Inflammatory macrophage (primary cell): ENCODE data around the gene TMEM107.
"Not testable (repeated sequence)": the region's sequence is repeated elsewhere in the genome, so short reads cannot be mapped to it uniquely, and the experiment has no call there.

Source experiments
- DNase-seq, 2 donors: peaks; one replicate each; pipeline ENCODE4 v3.0.0-alpha.2; 2020 to 2022

Gene TMEM107

DNA sequence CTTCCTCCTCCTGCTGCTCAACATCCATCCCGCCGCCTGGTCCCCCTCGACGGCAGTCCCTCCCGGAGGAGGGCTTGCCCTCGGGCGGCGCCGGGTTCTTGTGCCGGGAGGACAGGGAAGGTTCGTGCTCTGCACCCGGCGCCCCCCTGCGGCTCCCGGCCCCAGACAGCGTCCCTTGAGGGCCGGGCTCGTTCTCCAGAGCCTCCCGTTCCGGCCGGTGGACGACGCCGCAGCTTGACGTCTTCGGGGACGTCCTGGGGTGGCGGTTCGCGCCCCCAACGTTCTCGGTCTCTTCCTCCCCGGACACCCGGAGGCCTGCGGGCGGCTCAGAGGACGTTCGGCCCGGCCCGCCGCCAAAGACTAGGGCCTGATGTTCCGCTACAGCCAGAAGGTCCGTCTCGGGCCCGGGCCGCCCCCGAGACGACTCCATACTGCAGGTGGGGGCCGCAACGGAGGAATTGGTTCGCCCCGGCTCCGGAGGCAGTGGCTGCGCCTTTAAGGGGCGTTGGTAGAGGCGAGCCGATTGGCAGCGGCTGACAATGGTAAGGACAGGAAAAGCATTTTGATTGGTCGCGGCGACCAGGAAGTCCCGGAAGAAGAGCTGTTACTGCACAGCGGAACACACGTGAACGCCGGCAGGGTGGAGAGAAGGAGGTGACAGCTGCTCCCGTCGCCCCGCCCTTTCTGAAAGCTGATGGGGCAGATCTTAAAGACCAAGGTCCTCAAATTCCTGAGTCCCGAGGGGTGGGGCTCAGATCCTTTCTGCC is 13.7 kb upstream of the TMEM107 start, which contains the start of gene BORCS6:
Gene BORCS6 (minus strand): TSS at position 470 of the 767 bp plus-strand sequence. CDS start 40 bp downstream, at position 430.
- DNase-seq, result peak; percentile 97 to 98

DNA sequence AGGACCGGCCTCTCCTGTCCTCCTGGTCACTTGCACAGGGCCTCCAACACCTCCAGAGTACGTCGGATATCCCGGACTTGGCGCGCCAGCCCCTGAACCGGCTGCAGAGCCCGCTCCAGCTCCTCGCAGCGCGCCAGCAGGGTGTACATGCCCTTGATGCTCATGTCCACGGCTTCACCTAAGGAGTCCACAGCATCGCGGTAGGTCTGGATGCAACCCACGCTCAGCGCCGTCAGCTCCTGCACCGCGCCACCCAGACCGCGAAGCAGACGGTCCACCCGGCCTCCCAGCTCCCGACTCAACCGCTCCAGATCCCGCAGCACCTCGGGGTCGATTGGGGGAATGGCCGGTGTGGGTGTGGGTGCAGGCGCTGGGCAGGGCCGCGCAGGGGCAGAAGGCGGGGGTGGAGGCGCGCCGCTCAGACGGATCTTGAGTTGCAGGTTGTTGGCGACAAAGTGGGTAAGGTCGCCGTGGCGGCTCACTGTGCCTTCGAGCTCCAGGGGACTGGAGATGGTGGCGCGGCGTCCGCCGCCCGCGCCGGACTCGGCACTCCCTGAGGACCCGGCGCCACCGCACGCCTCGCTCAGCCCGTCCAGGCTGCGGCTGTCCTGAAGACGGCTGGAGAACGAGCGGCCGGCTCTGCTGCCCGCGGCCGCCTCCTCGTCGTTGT is 13.0 kb upstream of the TMEM107 start:
- peak in 1 of 2 donors; percentile 14 for DNase-seq

DNA sequence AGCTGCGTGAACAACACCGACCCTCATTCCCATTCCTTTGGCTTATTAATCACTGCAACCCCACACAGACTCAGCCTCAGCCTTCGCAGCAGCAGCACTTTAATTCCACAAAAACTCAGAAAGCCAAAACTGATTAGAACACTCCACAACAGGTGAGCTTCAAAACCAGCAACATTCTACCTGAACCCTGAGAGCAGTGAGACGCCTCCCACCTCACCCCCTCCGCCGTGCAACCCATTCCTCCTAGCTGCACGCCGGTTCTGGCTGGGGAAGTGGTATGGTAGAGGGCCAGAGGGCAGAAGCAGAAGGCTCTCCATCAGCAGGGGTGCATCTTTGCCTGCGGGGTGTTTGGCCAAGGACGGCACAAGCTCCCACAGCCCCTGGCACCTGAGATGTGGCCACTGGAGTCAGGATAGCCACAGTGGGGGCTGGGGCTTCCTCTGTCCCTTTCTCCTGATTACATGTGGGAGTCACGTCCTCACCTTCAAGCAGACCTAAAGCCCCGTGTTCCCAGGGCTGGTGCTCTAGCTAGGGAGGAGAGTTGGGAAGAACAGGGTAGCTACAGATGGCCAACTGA is 12.2 kb upstream of the TMEM107 start:
- DNase-seq, result no peak

DNA sequence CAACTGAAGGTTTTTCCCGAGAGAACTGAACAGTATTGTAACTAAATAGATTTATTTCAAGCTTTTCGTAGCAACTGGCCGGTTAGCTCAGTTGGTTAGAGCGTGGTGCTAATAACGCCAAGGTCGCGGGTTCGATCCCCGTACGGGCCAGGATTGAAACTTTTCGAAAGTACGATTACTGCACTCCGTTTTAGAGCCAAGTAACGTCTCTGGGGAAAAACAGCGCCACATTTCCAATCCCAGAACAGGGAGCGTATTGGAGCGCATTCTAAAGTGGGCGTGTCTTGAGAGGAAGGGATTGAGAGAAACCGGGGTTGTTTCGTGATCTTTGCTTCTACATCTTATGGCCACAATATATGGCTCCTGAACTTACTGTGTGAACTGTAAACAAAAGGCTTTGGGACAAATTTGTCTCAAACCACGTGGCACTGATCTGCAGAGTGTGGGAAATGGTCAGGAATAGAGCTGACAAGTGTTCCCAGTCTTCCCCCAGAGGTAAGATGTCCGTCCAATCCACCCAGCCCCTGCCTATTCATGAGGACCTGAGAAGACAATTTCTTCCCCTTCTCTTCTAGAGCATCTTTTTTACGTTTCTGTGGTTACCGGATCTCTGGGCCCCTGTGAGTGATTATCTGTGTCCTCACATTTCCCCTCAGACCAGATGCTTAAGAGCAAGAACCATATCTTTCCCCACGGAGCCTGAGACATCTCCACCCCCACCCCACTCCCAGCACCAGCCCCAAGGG is 11.5 kb upstream of the TMEM107 start:
- DNase-seq, result peak; percentile 97 to 98

DNA sequence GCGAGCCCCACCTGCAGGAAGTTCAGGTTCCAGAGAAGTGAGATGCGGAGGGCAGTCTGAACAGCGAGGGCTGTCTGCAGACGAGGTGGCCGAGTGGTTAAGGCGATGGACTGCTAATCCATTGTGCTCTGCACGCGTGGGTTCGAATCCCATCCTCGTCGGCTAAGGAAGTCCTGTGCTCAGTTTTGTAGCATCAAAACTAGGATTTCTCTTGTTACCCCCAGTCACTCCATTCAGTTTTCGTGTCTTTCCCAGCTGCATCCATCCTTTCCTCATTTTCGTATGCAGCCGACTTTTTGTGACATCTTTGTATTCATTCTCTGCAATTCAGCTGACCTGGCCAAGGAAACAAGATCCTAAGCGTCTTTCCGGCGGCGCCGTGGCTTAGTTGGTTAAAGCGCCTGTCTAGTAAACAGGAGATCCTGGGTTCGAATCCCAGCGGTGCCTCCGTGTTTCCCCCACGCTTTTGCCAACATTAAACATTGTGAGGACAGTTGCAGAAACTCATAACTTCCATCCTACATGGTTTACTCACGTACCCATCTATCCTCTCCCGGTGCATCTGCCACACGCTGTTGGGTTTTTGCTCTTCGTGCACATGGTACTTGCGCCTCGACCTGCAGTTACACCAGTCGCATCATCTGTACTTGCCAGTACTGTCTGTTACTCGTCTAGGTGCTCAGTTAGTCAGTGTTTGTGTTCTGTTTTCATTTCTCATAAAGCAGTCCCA is 10.8 kb upstream of the TMEM107 start:
- peak; percentile 89 to 91 for DNase-seq

DNA sequence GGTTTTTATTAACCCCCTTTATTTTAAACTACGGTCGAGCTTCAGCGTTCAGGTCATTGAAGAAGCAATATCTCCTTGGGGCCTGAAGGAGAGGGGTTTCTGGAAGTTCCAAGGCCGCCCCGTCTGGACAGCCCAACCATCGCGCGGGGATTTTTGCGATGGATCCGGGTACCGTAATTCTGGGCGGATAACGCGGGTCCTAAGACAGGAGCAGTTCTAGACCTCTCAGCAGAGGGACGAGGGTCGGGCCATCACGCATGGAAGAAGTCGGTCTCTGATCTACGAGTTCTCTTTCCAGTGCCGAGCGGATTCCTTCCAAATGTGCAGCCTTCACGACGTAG is 10.2 kb upstream of the TMEM107 start:
- no peak for DNase-seq

DNA sequence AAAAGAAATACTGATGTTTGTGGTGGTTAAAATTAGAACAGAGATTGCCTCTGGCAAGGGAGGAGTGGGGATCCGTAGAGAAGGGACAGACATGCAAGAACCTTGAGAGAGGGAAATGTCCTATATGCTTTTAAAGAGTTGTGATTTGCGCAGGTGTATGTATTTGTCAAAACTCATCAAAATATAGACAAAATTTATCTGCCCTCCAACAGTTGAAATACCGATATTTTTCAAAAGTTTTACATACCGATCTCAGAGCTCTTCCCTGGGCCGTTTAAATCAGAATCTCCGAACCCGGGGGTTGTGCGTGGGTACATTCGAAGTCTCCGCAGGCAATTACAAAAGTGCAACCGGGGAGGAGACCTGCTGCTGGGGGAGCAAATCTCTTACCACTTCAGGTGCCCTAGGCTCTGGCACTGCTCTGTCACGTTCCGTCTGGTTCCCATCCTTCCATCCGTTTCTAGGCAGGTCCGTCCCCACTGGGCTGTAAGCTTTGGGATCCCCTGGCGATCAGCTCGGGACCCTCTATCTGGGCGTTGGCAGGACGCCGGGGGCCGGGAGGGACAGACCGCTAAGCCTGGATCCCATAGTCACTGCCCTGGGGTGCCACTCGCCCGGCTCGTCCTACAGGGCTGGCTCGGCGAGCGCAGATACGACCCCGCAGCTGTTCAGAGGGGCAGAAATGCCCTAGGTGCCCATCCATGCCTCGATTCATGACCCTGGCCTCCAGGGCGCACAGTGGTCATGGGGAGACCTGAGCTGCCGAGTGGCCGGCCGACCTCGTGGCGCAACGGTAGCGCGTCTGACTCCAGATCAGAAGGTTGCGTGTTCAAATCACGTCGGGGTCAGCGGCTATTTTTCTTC is 9.6 kb upstream of the TMEM107 start:
- DNase-seq, result peak; percentile 78 to 81

DNA sequence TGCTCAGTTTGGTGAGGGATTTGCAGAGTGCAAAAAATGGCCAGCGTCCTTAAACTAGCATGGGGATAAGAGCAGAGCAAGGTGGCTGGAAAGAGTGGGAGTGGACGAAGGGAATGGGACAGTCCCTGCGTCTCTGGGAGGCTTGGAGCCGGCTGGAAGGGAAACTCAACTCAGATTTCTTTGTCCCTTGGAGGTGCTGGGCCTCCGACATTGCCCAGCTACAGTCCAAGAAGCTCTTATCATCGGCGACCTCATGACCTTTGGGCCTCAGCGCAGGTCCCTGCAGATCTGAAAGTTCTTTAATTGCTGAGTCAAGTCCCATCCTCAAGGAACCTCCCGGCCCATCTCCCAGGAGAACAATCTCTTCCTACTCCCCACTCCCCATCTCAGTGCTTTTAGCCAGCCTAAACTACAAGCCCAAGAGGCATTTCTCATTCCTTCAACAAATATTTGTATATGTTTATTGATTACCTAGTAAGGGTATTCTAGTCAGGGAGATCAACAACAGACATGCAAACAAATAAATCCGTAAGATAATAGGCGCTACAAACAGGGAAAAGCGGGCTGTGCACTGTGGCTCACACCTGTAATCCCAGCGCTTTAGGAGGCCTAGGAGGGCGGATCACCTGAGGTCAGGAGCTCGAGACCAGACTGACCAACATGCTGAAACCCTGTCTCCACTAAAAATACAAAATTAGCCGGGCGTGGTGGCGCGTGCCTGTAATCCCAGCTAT is 985 bp upstream of the TMEM107 start:
- DNase-seq, result no peak

DNA sequence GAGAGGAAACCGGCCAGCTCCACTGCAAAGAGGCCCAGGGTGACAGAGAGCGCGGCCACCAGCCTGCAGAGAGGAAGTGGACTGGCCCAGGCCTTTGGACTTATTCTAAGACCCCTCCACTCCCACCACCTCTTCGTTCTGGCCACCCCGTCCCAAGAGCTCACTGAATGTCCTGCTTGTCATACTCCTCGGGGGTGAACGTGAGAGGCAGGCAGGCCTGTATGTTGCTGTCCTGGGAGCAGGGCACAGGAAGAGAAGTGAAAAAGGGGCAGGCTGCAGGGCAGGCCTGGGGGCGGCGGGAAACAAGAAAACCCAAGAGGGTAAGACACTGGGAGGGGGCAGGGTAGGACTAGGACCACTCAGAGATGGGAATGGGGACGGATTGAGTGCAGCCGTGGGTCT is 384 bp downstream of the TMEM107 start:
- DNase-seq, result peak; percentile 11 to 48

DNA sequence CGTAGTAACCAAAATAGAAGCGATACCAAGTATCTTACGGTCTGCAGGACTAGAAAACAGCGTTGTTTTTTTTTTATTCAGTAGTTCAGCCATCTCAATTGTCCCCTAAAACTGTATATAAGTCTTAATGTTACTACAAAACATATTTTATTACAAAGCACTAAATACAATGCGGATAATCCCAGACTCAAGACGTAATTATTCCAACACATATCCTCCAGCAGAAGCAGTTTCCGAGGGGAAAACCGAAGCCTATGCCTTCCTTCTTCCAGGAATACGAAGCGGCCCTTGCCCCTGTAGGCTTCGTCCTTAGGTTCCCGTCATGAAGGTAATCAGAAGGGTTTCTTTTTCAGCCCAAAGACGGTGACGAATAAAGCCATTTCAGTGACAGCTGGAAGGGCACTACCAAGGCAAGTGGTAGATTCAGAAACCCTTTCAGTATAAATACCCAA is 2.3 kb downstream of the TMEM107 start:
- DNase-seq, result no peak

DNA sequence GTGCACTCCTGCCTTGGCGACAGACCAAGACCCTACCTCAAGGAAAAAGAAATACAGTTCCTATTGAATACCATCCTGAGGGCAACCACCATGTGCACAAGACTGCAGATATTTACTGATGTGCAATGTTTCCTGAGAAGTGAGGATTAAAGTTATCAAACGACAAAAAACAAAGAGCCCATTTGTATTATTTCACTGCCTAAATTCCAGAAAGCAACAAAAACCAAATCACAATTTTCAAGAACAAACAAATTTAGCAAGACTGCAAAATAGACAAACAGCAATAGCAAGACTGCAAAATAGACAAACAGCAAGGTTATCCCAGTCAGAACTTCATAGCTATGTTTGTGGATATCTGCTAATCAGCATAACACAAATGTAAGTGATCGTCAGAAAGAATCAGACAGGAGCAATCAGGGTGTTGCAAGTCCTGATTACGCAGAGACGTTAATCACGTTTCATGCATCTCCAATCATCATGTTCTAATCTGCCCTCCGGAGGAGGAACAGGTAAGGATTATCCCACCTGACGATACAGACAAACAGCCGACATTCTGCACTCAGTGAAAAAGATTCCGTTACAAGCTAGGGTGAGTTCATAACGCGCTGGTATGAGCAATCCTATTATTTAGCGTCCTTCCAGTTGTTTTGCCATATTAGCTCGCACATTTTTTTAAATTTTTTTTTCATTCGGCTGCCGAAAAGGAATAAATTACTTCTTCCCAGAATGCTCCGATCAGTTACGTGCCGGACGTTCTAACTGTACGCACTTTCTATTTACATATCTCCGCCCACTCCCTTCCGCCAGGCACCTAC is 2.9 kb downstream of the TMEM107 start:
- DNase-seq, result peak; percentile 94 to 98

DNA sequence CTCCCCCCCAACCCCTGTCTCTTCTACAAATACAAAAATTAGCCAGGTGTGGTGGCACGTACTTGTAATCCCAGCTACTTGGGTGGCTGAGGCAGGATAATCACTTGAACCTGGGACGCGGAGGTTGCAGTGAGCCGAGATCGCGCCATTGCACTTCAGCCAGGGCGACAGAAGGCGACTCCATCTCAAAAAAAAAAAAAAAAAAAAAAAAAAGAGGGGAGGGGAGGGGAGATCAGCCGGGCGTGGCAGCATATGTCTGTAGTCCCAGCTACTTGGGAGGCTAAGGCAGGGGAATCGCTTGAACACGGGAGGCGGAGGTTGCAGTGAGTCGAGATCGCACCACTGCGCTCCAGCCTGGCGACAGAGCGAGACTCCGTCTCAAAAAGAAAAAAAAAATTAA is 6.0 kb downstream of the TMEM107 start:
- DNase-seq, result not testable (repeated sequence)

DNA sequence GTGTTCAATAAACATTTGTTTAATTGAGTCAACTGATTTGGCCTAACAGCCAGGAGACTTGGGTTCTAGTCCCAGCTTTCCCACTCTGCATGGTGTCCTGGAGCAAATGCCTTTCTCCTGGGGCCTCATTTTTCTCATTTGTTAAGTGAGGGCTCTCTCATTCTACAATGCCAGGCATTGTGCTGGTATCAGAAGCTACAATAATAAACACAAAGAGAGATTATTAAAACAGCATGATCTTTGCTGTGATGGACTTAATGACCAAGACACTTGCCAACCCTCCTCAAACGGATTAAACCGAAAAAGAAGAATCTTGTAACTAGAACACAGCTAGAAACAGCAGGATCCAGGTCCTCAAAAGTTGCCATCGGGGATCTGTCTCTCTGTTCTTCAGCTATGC is 8.7 kb downstream of the TMEM107 start:
- DNase-seq, result no peak

DNA sequence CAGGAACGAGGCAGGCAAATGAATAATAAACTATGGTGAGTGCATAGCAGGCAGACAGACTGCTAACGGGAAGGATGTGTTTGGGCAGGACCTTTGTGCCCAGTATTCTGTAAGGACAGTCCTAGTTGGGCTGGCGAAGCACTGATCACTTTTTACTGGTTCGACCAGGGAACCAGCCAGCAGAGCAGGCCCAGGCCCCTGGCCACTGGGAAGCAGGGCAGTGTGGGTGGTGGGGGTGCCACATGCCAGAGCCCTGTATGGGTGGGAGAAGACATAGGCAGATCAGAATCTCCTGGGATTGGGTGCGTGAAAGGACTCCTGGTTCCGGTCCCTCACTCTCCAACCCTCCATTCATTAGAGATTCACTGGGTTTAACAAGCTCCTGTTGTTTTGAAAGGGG is 9.4 kb downstream of the TMEM107 start:
- no peak for DNase-seq

DNA sequence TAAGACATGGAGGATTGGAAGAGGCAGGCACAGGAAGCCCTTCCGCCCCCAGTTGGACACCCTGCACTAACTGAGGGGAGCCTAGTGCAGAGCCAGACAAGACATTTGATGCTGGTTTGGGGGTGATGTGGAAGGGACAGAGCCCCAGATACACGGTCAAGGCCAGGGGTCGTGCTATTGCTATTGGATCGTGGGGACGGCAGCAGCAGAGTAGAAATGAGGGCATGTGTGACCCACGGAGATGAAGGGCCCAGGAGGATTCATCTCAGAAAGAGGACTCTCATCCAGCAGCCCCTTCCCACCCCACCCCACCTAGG is 11.4 kb downstream of the TMEM107 start:
- DNase-seq, result no peak

DNA sequence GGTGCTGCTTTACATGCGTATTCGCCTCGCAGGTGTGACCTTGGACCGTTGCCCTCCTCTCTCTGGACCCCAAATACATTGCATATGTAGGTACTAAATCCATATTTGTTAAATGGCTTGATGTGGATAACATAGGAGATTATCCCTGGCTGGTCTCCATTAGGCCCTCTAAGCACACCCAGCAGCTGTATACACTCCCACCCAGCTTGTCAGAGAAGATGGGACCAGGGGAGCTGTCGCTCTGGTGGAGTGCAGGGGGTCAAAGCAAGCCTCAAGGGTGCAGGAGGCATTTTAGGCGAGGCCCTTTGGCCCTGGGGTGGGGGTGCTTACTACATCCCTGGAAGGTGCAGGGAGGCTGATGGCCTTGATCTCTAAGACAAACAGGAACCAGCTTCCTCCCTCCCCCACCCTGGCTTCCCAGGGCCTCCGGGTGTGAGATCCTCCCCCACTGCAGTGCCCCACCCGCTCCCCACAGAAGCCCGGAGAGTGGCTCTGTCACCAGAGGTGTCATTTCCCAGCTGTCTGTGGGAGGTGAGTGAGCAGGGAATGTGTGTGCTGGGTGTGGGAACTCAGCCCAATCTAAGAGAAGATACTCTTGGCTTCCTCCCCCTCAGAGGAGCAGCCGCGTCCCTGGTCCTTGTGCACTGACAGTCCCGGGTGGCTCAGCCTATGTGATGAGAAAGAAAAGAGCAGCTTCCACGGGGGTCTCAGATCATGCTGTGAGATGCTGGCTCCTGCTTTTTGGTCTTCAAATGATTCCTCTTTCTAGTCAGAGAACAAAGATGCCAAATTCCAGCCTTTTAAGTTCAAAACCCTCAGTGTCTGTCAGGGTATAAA is 12.0 kb downstream of the TMEM107 start:
- peak; percentile 74 to 86 for DNase-seq

DNA sequence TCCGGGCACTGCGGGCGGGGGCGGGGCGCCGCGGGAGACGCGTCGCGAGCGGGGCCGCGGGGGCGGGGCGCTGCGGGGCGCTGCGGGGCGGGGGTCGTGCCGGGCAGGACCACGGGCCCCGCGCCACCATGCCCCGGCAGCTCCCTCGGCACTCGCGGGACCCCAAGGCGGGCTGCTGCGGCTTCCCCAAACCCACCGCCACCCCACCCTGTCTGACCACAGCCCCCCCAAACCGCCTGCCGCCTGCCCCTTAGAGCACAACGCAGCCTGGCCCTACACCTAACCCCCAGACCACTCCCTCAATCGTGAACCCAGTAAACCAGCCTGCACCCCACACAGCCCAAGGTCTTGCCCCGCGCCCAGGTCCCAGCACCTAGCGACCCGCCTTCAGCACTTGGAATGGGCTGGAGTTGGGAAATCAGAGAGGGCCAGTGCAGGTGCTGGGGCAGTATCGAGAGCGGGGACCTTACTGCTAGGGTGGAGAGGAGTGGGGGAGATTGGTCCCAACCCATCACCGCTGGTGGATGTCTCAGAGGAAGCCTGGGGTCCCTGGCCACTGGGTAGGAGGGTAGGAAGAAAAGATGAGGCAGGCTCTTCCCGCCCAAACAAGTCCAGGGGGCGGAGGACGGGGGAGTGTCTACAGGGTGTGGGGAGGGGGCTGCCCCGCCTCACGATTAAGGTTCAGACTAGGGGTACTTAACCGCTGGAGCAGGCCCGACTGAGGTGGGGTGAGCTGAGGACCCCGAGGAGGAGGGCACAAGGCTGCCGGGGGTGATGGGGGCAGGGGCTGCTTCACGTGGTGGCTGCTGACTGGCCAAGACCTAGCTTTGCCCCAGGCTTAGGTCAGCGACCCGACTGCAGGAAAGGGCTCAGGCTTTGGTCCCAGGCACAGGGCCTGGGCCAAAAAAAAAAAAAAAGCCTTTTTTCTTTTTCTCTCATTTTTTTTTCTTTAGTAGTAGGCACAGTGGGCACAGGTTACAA is 12.9 kb downstream of the TMEM107 start:
- DNase-seq, result no peak
